IMR-90 (cell line): Measurements from ENCODE around the gene CERS6.

ENCODE experiments used
- CEBPB ChIP-seq: IDR thresholded peaks from 2 replicates; pipeline ENCODE4 v1.6.1; 2012; ENCODE audit warnings: low read depth, low read length, improper control_type of control experiment
- CTCF ChIP-seq: conservative IDR thresholded peaks from 2 replicates; pipeline ENCODE4 v1.5.1; 2012; ENCODE audit warnings: mild to moderate bottlenecking, low read depth, low read length, improper control_type of control experiment
- FOS ChIP-seq: fragments of 150-350 bp; IDR thresholded peaks from 2 replicates; pipeline ENCODE4 v1.6.1; 2016; ENCODE audit warnings: low read depth, low read length
- MAFK ChIP-seq: IDR thresholded peaks from 2 replicates; pipeline ENCODE4 v1.6.1; 2012; ENCODE audit warnings: low read depth, low read length, improper control_type of control experiment
- MAZ ChIP-seq: IDR thresholded peaks from 2 replicates; pipeline ENCODE4 v1.6.1; 2012; ENCODE audit warnings: low read depth, mild to moderate bottlenecking, low read length, improper control_type of control experiment, moderate library complexity, borderline replicate concordance
- MXI1 ChIP-seq: IDR thresholded peaks from 2 replicates; pipeline ENCODE4 v1.6.1; 2012; ENCODE audit warnings: low read depth, mild to moderate bottlenecking, low read length, moderate library complexity, borderline replicate concordance
- NFE2L2 ChIP-seq: fragments of 150-350 bp; IDR thresholded peaks from 2 replicates; pipeline ENCODE4 v1.6.1; 2016; ENCODE audit warnings: low read depth, mild to moderate bottlenecking, low read length
- POLR2A ChIP-seq: IDR thresholded peaks from 2 replicates; pipeline ENCODE4 v1.6.1; 2012; ENCODE audit warnings: mild to moderate bottlenecking, low read depth, low read length
- RAD21 ChIP-seq: IDR thresholded peaks from 2 replicates; pipeline ENCODE4 v1.6.1; 2012; ENCODE audit warnings: low read length, improper control_type of control experiment
- RFX5 ChIP-seq: IDR thresholded peaks from 2 replicates; pipeline ENCODE4 v1.8.0; 2012; ENCODE audit warnings: low read depth, mild to moderate bottlenecking, low read length, moderate library complexity
- SMC3 ChIP-seq: fragments of 150-350 bp; IDR thresholded peaks from 2 replicates; pipeline ENCODE4 v1.6.1; 2016; ENCODE audit warnings: low read depth, mild to moderate bottlenecking, antibody characterized with exemption, low read length, moderate library complexity
- TF ChIP-seq, protein P1 (sequence below): fragments of 150-350 bp; IDR thresholded peaks from 2 replicates; pipeline ENCODE4 v1.6.1; 2016; ENCODE audit warnings: low read depth, mild to moderate bottlenecking, low read length, moderate library complexity, borderline replicate concordance

DNA sequence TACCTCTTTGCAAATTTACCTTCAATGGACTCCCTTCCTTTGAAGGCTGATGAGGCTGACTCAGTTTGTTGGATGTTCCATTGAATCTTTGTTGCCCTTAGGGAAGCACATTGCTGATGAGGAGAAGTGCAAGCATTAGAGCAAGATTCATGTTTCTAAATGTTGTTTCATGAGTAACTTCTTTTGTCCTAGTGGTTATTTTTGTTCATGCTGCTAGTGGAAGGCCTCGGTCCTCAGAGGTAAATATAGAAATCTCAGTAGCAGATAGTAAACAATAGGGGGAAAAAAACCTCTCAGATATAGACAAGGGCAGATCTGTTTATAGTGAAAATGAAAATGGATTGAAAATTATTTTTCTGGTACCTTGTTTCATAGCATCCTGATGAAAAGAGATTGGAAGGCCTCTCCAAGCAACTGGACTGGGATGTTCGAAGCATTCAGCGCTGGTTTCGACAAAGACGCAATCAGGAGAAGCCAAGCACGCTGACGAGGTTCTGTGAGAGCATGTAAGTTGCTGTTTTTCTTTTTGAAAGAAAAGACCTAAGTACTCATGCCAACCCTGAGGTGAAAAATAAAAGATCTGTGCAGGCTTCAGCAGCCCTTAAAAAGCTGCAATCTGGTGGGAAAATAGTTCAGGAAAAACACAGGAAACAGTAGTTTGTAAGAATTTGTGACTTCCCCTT, 104.9 kb downstream of the CERS6 start:
- TF ChIP-seq CTCF, result no peak
- no peak for TF ChIP-seq POLR2A
- no peak for TF ChIP-seq SMC3
- no peak for TF ChIP-seq MAZ
- no peak for TF ChIP-seq NFE2L2
- no peak for TF ChIP-seq RAD21
- no peak for TF ChIP-seq MXI1
- no peak for TF ChIP-seq MAFK
- TF ChIP-seq RFX5, result no peak
- TF ChIP-seq FOS, result no peak
- TF ChIP-seq CEBPB, result no peak
- TF ChIP-seq, protein P1, sequence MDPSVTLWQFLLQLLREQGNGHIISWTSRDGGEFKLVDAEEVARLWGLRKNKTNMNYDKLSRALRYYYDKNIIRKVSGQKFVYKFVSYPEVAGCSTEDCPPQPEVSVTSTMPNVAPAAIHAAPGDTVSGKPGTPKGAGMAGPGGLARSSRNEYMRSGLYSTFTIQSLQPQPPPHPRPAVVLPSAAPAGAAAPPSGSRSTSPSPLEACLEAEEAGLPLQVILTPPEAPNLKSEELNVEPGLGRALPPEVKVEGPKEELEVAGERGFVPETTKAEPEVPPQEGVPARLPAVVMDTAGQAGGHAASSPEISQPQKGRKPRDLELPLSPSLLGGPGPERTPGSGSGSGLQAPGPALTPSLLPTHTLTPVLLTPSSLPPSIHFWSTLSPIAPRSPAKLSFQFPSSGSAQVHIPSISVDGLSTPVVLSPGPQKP, result no peak
